RWPE2 (cell line): ENCODE measurements around the gene PPP2CA.

Source experiments
- ATAC-seq: fragments of 200-7000 bp; cut with Tn5 transposase; 3 replicates; pipeline ENCODE4 v1.9.1; 2021; ENCODE audit warnings: low read depth
- DNase-seq: peaks from one replicate; pipeline ENCODE4 v3.0.0-alpha.2; 2020; ENCODE audit warnings: low spot score
- H3K27ac ChIP-seq: fragments of 450-650 bp; 2 replicates; pipeline ENCODE4 v1.5.1; 2017; ENCODE audit warnings: mild to moderate bottlenecking; ENCODE audit not compliant: poor library complexity, severe bottlenecking
- H3K27me3 ChIP-seq: fragments of 250-450 bp; sonication (Bioruptor Pico); 2 replicates; pipeline ENCODE4 v1.5.1; 2021; ENCODE audit warnings: mild to moderate bottlenecking, moderate library complexity; ENCODE audit not compliant: insufficient read depth, poor library complexity, severe bottlenecking
- H3K36me3 ChIP-seq: fragments of 250-450 bp; sonication (Bioruptor Pico); 2 replicates; pipeline ENCODE4 v1.5.1; 2020; ENCODE audit warnings: low read depth, mild to moderate bottlenecking, moderate library complexity
- H3K4me1 ChIP-seq: fragments of 250-450 bp; sonication (Bioruptor Pico); 2 replicates; pipeline ENCODE4 v1.5.1; 2021; ENCODE audit warnings: mild to moderate bottlenecking, moderate library complexity; ENCODE audit not compliant: insufficient read depth, poor library complexity, severe bottlenecking
- H3K4me3 ChIP-seq: fragments of 250-450 bp; sonication (Bioruptor Pico); 2 replicates; pipeline ENCODE4 v1.5.1; 2021; ENCODE audit warnings: mild to moderate bottlenecking, moderate library complexity; ENCODE audit not compliant: severe bottlenecking
- H3K9me3 ChIP-seq: fragments of 250-450 bp; sonication (Bioruptor Pico); 2 replicates; pipeline ENCODE4 v1.5.1; 2021; ENCODE audit warnings: mild to moderate bottlenecking, moderate library complexity; ENCODE audit not compliant: severe bottlenecking
- CTCF ChIP-seq: fragments of 450-650 bp; IDR thresholded peaks from one replicate; pipeline ENCODE4 v1.5.1; 2017; ENCODE audit warnings: mild to moderate bottlenecking, moderate library complexity; ENCODE audit not compliant: poor library complexity, severe bottlenecking

PPP2CA gene

GRCh38 chr5:134148986-134149539, 76.8 kb downstream of the PPP2CA start:
- peaks cover 80% of the 10 kb centered on the region for H3K36me3 ChIP-seq
- no peak for ATAC-seq

GRCh38 chr5:134148316-134148715, 77.6 kb downstream of the PPP2CA start:
- Histone ChIP-seq H3K9me3 (no peaks in the 10 kb centered on the region), H3K27me3 (no peaks in the 10 kb centered on the region), H3K27ac (no peak overlapping the region), H3K4me1 (peaks cover 4% of the 10 kb centered on the region), H3K4me3 (no peak overlapping the region), H3K36me3 (peaks cover 80% of the 10 kb centered on the region)
- TF ChIP-seq CTCF = no peak
- DNase-seq (no peak), ATAC-seq (no peak)

More at GRCh38 chr5:134148986-134149539, 76.8 kb downstream of the PPP2CA start:
- peaks cover 4% of the 10 kb centered on the region for H3K4me1 ChIP-seq
- no peak overlapping the region for H3K27ac ChIP-seq
- no peak for TF ChIP-seq CTCF
- H3K4me3 ChIP-seq = no peak overlapping the region
- H3K27me3 ChIP-seq = no peaks in the 10 kb centered on the region
- H3K9me3 ChIP-seq = no peaks in the 10 kb centered on the region
- DNase-seq = no peak

- no peak overlapping the region for H3K27ac ChIP-seq
- no peak overlapping the region for H3K4me3 ChIP-seq
- no peak for TF ChIP-seq CTCF
- no peaks in the 10 kb centered on the region for H3K9me3 ChIP-seq
- DNase-seq (no peak), ATAC-seq (no peak)
- H3K36me3 ChIP-seq = peaks cover 70% of the 10 kb centered on the region
- peaks cover 4% of the 10 kb centered on the region for H3K4me1 ChIP-seq
- H3K27me3 ChIP-seq = no peaks in the 10 kb centered on the region
These were observed 79.0 kb downstream of the PPP2CA start for GRCh38 chr5:134146651-134147518.

GRCh38 chr5:134145779-134146581, 79.9 kb downstream of the PPP2CA start:
- H3K9me3 ChIP-seq = no peaks in the 10 kb centered on the region
- peaks cover 61% of the 10 kb centered on the region for H3K36me3 ChIP-seq
- peaks cover 5% of the 10 kb centered on the region for H3K4me1 ChIP-seq
- no peak overlapping the region for H3K4me3 ChIP-seq
- H3K27ac ChIP-seq = no peak overlapping the region
- no peaks in the 10 kb centered on the region for H3K27me3 ChIP-seq
- ATAC-seq (peak; percentile 77), DNase-seq (no peak)
- TF ChIP-seq CTCF = peak; percentile 90
